ENCODE results near the gene PALMD.

DNA sequence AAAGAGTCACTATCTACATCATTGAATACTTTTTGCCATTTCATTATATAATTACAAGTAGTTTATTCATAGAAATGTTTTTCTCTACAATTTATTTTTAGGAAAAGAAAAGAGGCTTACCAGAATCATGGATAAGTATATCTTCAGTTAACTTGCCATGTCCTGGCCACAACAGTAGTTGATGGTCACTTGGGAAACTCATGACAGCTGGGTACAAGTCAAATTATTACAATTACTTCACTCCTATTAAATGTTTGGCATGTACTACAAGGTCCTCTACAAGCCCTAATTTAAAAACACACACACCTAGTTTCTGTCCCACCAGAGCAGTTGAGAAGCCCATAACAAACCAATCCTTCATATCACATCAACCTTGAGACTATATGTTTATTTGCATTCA lies 29.4 kb downstream of the PALMD start:
- TF ChIP-seq POLR2AphosphoS5 (IDR thresholded peaks at IDR 0.05; ENCODE audit: low read depth) (no peak), SPI1 (IDR thresholded peaks at IDR 0.05; ENCODE audit: borderline replicate concordance, low read depth) (no peak)
- TF ChIP-seq, protein P1, sequence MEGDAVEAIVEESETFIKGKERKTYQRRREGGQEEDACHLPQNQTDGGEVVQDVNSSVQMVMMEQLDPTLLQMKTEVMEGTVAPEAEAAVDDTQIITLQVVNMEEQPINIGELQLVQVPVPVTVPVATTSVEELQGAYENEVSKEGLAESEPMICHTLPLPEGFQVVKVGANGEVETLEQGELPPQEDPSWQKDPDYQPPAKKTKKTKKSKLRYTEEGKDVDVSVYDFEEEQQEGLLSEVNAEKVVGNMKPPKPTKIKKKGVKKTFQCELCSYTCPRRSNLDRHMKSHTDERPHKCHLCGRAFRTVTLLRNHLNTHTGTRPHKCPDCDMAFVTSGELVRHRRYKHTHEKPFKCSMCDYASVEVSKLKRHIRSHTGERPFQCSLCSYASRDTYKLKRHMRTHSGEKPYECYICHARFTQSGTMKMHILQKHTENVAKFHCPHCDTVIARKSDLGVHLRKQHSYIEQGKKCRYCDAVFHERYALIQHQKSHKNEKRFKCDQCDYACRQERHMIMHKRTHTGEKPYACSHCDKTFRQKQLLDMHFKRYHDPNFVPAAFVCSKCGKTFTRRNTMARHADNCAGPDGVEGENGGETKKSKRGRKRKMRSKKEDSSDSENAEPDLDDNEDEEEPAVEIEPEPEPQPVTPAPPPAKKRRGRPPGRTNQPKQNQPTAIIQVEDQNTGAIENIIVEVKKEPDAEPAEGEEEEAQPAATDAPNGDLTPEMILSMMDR (IDR thresholded peaks at IDR 0.05; ENCODE audit: insufficient read depth, low read length): no peak
- TF ChIP-seq, protein P2, sequence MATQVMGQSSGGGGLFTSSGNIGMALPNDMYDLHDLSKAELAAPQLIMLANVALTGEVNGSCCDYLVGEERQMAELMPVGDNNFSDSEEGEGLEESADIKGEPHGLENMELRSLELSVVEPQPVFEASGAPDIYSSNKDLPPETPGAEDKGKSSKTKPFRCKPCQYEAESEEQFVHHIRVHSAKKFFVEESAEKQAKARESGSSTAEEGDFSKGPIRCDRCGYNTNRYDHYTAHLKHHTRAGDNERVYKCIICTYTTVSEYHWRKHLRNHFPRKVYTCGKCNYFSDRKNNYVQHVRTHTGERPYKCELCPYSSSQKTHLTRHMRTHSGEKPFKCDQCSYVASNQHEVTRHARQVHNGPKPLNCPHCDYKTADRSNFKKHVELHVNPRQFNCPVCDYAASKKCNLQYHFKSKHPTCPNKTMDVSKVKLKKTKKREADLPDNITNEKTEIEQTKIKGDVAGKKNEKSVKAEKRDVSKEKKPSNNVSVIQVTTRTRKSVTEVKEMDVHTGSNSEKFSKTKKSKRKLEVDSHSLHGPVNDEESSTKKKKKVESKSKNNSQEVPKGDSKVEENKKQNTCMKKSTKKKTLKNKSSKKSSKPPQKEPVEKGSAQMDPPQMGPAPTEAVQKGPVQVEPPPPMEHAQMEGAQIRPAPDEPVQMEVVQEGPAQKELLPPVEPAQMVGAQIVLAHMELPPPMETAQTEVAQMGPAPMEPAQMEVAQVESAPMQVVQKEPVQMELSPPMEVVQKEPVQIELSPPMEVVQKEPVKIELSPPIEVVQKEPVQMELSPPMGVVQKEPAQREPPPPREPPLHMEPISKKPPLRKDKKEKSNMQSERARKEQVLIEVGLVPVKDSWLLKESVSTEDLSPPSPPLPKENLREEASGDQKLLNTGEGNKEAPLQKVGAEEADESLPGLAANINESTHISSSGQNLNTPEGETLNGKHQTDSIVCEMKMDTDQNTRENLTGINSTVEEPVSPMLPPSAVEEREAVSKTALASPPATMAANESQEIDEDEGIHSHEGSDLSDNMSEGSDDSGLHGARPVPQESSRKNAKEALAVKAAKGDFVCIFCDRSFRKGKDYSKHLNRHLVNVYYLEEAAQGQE (IDR thresholded peaks at IDR 0.05; ENCODE audit: insufficient replicate concordance, low read depth): no peak
